Ishikawa (cell line): ENCODE results near the gene NEDD4L.

Source experiments
- TAF1 ChIP-seq: IDR thresholded peaks from 2 replicates; pipeline ENCODE4 v1.6.1; 2012; ENCODE audit warnings: low read depth, mild to moderate bottlenecking
- TF ChIP-seq, protein P1 (sequence below): IDR thresholded peaks from 2 replicates; pipeline ENCODE4 v1.6.1; 2012

DNA sequence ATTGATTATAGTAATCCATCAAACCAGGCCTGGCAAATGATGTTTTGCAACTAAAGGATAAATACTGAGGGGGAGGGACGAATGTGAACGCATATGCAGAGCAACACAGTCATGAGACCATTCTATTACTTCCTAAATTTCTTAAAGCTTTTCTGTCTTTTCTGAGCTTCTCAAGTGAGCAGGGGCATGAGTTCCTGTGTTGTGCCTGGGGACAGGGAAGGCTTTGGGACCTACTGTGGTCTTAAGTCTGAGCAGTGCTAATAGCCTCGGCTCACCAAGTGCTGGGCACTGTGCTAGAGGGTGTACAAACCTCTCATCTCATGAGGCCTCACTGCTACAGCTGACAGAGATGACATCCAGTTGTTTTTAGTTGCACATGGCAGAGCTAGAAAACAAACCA is 182.4 kb downstream of the NEDD4L start:
- no peak for TF ChIP-seq TAF1
- TF ChIP-seq, protein P1, sequence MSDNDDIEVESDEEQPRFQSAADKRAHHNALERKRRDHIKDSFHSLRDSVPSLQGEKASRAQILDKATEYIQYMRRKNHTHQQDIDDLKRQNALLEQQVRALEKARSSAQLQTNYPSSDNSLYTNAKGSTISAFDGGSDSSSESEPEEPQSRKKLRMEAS, result no peak
